ENCODE measurements around the gene CCDC150. TPM values are rescaled to one million over a fixed set of nuclear protein-coding genes. Genes with fewer than 3 reads are reported as not detected.
A peak's percentile ranks its signal among the peaks of the same experiment; 100 is the strongest.

The CCDC150 gene
- total RNA-seq, 2 donors from 2014 or later, result 12.0 to 43.5 TPM

- Mint-ChIP-seq H3K9me3 (peaks cover 5% of the 10 kb centered on the region), H3K27me3 (peaks cover 0 to 6% of the 10 kb centered on the region in 2 donors), H3K27ac (no peak overlapping the region), H3K4me1 (ENCODE audit: low read depth in 2 of 2) (no peaks in the 10 kb centered on the region), H3K4me3 (no peak overlapping the region), H3K36me3 (peaks cover 9% of the 10 kb centered on the region)
- no peak for ATAC-seq
- DNase-seq (ENCODE audit: low spot score), result no peak
These were observed 102.7 kb downstream of the CCDC150 start for GRCh38 chr2:196742216-196742615.

GRCh38 chr2:196742685-196743084, 103.2 kb downstream of the CCDC150 start:
- H3K9me3 Mint-ChIP-seq, result peaks cover 5% of the 10 kb centered on the region
- no peak overlapping the region for H3K4me3 Mint-ChIP-seq
- H3K27ac Mint-ChIP-seq, result no peak overlapping the region
- no peak for ATAC-seq
- peaks cover 9% of the 10 kb centered on the region for H3K36me3 Mint-ChIP-seq
- DNase-seq (ENCODE audit: low spot score), result no peak
- peaks cover 0 to 6% of the 10 kb centered on the region in 2 donors for H3K27me3 Mint-ChIP-seq
- no peaks in the 10 kb centered on the region for H3K4me1 Mint-ChIP-seq (ENCODE audit: low read depth in 2 of 2)

GRCh38 chr2:196743165-196743564, 103.7 kb downstream of the CCDC150 start:
- H3K27ac Mint-ChIP-seq, result no peak overlapping the region
- H3K4me1 Mint-ChIP-seq (ENCODE audit: low read depth in 2 of 2), result no peaks in the 10 kb centered on the region
- peaks cover 0 to 6% of the 10 kb centered on the region in 2 donors for H3K27me3 Mint-ChIP-seq

GRCh38 chr2:196745711-196746110, 106.2 kb downstream of the CCDC150 start:
- Mint-ChIP-seq H3K9me3 (no peaks in the 10 kb centered on the region), H3K27me3 (no peaks in the 10 kb centered on the region), H3K4me3 (no peak overlapping the region), H3K4me1 (ENCODE audit: low read depth in 2 of 2) (peaks cover 0 to 8% of the 10 kb centered on the region in 2 donors), H3K36me3 (no peaks in the 10 kb centered on the region), H3K27ac (no peak overlapping the region)
- ATAC-seq (no peak), DNase-seq (ENCODE audit: low spot score) (no peak)

More at GRCh38 chr2:196743165-196743564, 103.7 kb downstream of the CCDC150 start:
- DNase-seq (ENCODE audit: low spot score) (no peak), ATAC-seq (no peak)
- Mint-ChIP-seq H3K4me3 (no peak overlapping the region), H3K9me3 (peaks cover 5% of the 10 kb centered on the region), H3K36me3 (peaks cover 9% of the 10 kb centered on the region)

GRCh38 chr2:196747400-196747799, 107.9 kb downstream of the CCDC150 start:
- Mint-ChIP-seq H3K4me1 (ENCODE audit: low read depth in 2 of 2) (peaks cover 8 to 16% of the 10 kb centered on the region in 2 donors), H3K4me3 (no peak overlapping the region), H3K9me3 (no peaks in the 10 kb centered on the region), H3K36me3 (no peaks in the 10 kb centered on the region), H3K27me3 (no peaks in the 10 kb centered on the region), H3K27ac (no peak overlapping the region)
- no peak for ATAC-seq
- DNase-seq (ENCODE audit: low spot score), result no peak

- no peaks in the 10 kb centered on the region for H3K36me3 Mint-ChIP-seq
- H3K9me3 Mint-ChIP-seq, result no peaks in the 10 kb centered on the region
- H3K27ac Mint-ChIP-seq, result no peak overlapping the region
- no peak for ATAC-seq
- no peak overlapping the region for H3K4me3 Mint-ChIP-seq
- peaks cover 8 to 16% of the 10 kb centered on the region in 2 donors for H3K4me1 Mint-ChIP-seq (ENCODE audit: low read depth in 2 of 2)
- DNase-seq (ENCODE audit: low spot score), result no peak
- H3K27me3 Mint-ChIP-seq, result no peaks in the 10 kb centered on the region
These were observed 108.6 kb downstream of the CCDC150 start for GRCh38 chr2:196748123-196748522.

GRCh38 chr2:196750291-196750923, 110.9 kb downstream of the CCDC150 start:
- Mint-ChIP-seq H3K36me3 (peaks cover 13% of the 10 kb centered on the region), H3K4me1 (ENCODE audit: low read depth in 2 of 2) (peaks cover 8 to 16% of the 10 kb centered on the region in 2 donors), H3K4me3 (no peak overlapping the region), H3K9me3 (peaks cover 7% of the 10 kb centered on the region), H3K27ac (no peak overlapping the region), H3K27me3 (no peaks in the 10 kb centered on the region)
- ATAC-seq (no peak), DNase-seq (ENCODE audit: low spot score) (no peak)

- peaks cover 8 to 16% of the 10 kb centered on the region in 2 donors for H3K4me1 Mint-ChIP-seq (ENCODE audit: low read depth in 2 of 2)
- ATAC-seq (peak; percentile 72 to 74), DNase-seq (ENCODE audit: low spot score) (peak; percentile 65)
- no peak overlapping the region for H3K4me3 Mint-ChIP-seq
- H3K9me3 Mint-ChIP-seq, result peaks cover 14% of the 10 kb centered on the region
- H3K27ac Mint-ChIP-seq, result no peak overlapping the region
- H3K36me3 Mint-ChIP-seq, result peaks cover 20% of the 10 kb centered on the region
- H3K27me3 Mint-ChIP-seq, result no peaks in the 10 kb centered on the region
These were observed 111.6 kb downstream of the CCDC150 start for GRCh38 chr2:196750977-196751631.

GRCh38 chr2:196758474-196759377, 119.2 kb downstream of the CCDC150 start:
- Mint-ChIP-seq H3K4me1 (ENCODE audit: low read depth in 2 of 2) (no peaks in the 10 kb centered on the region), H3K36me3 (peaks cover 33% of the 10 kb centered on the region), H3K4me3 (no peak overlapping the region), H3K27ac (no peak overlapping the region), H3K9me3 (peaks cover 25% of the 10 kb centered on the region), H3K27me3 (no peaks in the 10 kb centered on the region)
- ATAC-seq (no peak), DNase-seq (ENCODE audit: low spot score) (no peak)

GRCh38 chr2:196759378-196759706, 119.8 kb downstream of the CCDC150 start:
- Mint-ChIP-seq H3K9me3 (peaks cover 20% of the 10 kb centered on the region), H3K36me3 (peaks cover 28% of the 10 kb centered on the region), H3K4me1 (ENCODE audit: low read depth in 2 of 2) (no peaks in the 10 kb centered on the region), H3K27me3 (no peaks in the 10 kb centered on the region), H3K4me3 (no peak overlapping the region), H3K27ac (no peak overlapping the region)
- DNase-seq (ENCODE audit: low spot score), result no peak
- ATAC-seq, result no peak

GRCh38 chr2:196767101-196767500, 127.6 kb downstream of the CCDC150 start:
- H3K36me3 Mint-ChIP-seq, result peaks cover 20% of the 10 kb centered on the region
- H3K27ac Mint-ChIP-seq, result no peak overlapping the region
- no peaks in the 10 kb centered on the region for H3K4me1 Mint-ChIP-seq (ENCODE audit: low read depth in 2 of 2)
- H3K27me3 Mint-ChIP-seq, result no peaks in the 10 kb centered on the region
- H3K9me3 Mint-ChIP-seq, result no peaks in the 10 kb centered on the region
- ATAC-seq, result no peak
- no peak for DNase-seq (ENCODE audit: low spot score)
- H3K4me3 Mint-ChIP-seq, result no peak overlapping the region
